Occipital lobe (tissue), 2 donors: ENCODE results near the gene MAGI2. TPM values are rescaled to one million over a fixed set of nuclear protein-coding genes. Genes with fewer than 3 reads are reported as not detected.

Experiments
- DNase-seq: peaks from one replicate; lab custom pipeline; 2025; lab: John Stamatoyannopoulos, UW
- total RNA-seq: library from RNA; depleted of rRNA; stranded (reverse); fragments of >200 nt; gene quantifications from one replicate; pipeline ENCODE4 v1.2.3, GENCODE V29; 2014

MAGI2 gene
- total RNA-seq, 1 donor from 2014 or later: 244 TPM

GRCh38 chr7:78111386-78111785 is 1342.1 kb downstream of the MAGI2 start:
- no peak for DNase-seq

- DNase-seq: no peak
These were observed 1350.0 kb downstream of the MAGI2 start for GRCh38 chr7:78103475-78103874.

- DNase-seq: no peak
These were observed 1352.4 kb downstream of the MAGI2 start for GRCh38 chr7:78101076-78101475.

GRCh38 chr7:78099715-78100394 is 1353.6 kb downstream of the MAGI2 start:
- no peak for DNase-seq

- no peak for DNase-seq
These were observed 1357.9 kb downstream of the MAGI2 start for GRCh38 chr7:78095549-78095948.

GRCh38 chr7:78092331-78092730 is 1361.1 kb downstream of the MAGI2 start:
- no peak for DNase-seq

- no peak for DNase-seq
These were observed 1362.9 kb downstream of the MAGI2 start for GRCh38 chr7:78090616-78091015.

GRCh38 chr7:78083476-78084120 is 1369.9 kb downstream of the MAGI2 start:
- no peak for DNase-seq

- DNase-seq: no peak
These were observed 1370.9 kb downstream of the MAGI2 start for GRCh38 chr7:78082556-78082955.

- DNase-seq: no peak
These were observed 1371.6 kb downstream of the MAGI2 start for GRCh38 chr7:78081888-78082287.

- DNase-seq: no peak
These were observed 1372.1 kb downstream of the MAGI2 start for GRCh38 chr7:78081344-78081743.

GRCh38 chr7:78080811-78081210 is 1372.7 kb downstream of the MAGI2 start:
- no peak for DNase-seq

GRCh38 chr7:78080241-78080640 is 1373.2 kb downstream of the MAGI2 start:
- DNase-seq: no peak

GRCh38 chr7:78074713-78075112 is 1378.8 kb downstream of the MAGI2 start:
- DNase-seq: no peak

- no peak for DNase-seq
These were observed 1379.7 kb downstream of the MAGI2 start for GRCh38 chr7:78073609-78074382.

GRCh38 chr7:78072201-78072590 is 1381.3 kb downstream of the MAGI2 start:
- no peak for DNase-seq

- no peak for DNase-seq
These were observed 1381.8 kb downstream of the MAGI2 start for GRCh38 chr7:78071491-78072200.

- DNase-seq: no peak
These were observed 1386.9 kb downstream of the MAGI2 start for GRCh38 chr7:78066599-78066998.

GRCh38 chr7:78063758-78064157 is 1389.7 kb downstream of the MAGI2 start:
- DNase-seq: no peak

- DNase-seq: no peak
These were observed 1391.3 kb downstream of the MAGI2 start for GRCh38 chr7:78062214-78062613.

GRCh38 chr7:78057571-78057970 is 1395.9 kb downstream of the MAGI2 start:
- DNase-seq: no peak

GRCh38 chr7:78055599-78055998 is 1397.9 kb downstream of the MAGI2 start:
- DNase-seq: no peak
